DOHH2 (cell line): ENCODE data around the gene CHPF.

Experiments used
- H3F3A ChIP-seq: fragments of 200-600 bp; sonication (generic), shearing (Covaris generic); 2 replicates; pipeline ENCODE4 v1.6.0; 2016; ENCODE audit warnings: antibody characterized with exemption, mild to moderate bottlenecking; ENCODE audit not compliant: control insufficient read depth, insufficient read depth
- H3K27ac ChIP-seq: fragments of 200-600 bp; sonication (generic); 2 replicates; pipeline ENCODE4 v1.5.1; 2014; ENCODE audit warnings: low read depth, mild to moderate bottlenecking, low read length, moderate library complexity
- H3K27me3 ChIP-seq: fragments of 200-600 bp; sonication (generic); 2 replicates; pipeline ENCODE4 v1.6.1; 2014; ENCODE audit warnings: mild to moderate bottlenecking, low read length, mixed read lengths; ENCODE audit not compliant: control insufficient read depth
- H3K36me3 ChIP-seq: fragments of 200-600 bp; sonication (generic); 2 replicates; pipeline ENCODE4 v1.6.1; 2014; ENCODE audit warnings: mild to moderate bottlenecking, low read length, moderate library complexity, mixed read lengths; ENCODE audit not compliant: control insufficient read depth
- H3K4me1 ChIP-seq: fragments of 200-600 bp; sonication (generic); 2 replicates; pipeline ENCODE4 v1.6.1; 2014; ENCODE audit warnings: mild to moderate bottlenecking, low read length, mixed read lengths; ENCODE audit not compliant: control insufficient read depth
- H3K4me2 ChIP-seq: fragments of 200-600 bp; sonication (generic); 2 replicates; pipeline ENCODE4 v1.6.0; 2014; ENCODE audit warnings: mild to moderate bottlenecking, low read length, moderate library complexity
- H3K4me3 ChIP-seq: fragments of 200-600 bp; sonication (generic); 2 replicates; pipeline ENCODE4 v1.5.1; 2014; ENCODE audit warnings: mild to moderate bottlenecking, low read length, mixed read lengths
- H3K79me2 ChIP-seq: fragments of 200-600 bp; sonication (generic); 2 replicates; pipeline ENCODE4 v1.6.1; 2014; ENCODE audit warnings: mild to moderate bottlenecking, low read length, mixed read lengths; ENCODE audit not compliant: control insufficient read depth
- H3K9me2 ChIP-seq: fragments of 200-600 bp; sonication (generic); replicated peaks from 2 replicates; pipeline ENCODE4 v1.6.1; 2014; ENCODE audit warnings: mild to moderate bottlenecking, low read length, mixed read lengths; ENCODE audit not compliant: control insufficient read depth
- H3K9me3 ChIP-seq: fragments of 200-600 bp; sonication (generic); 2 replicates; pipeline ENCODE4 v1.6.1; 2014; ENCODE audit warnings: antibody characterized with exemption, low read length, mixed read lengths; ENCODE audit not compliant: control insufficient read depth, insufficient read depth
- H4K20me1 ChIP-seq: fragments of 200-600 bp; sonication (generic); 2 replicates; pipeline ENCODE4 v1.6.0; 2014; ENCODE audit warnings: low read depth, mild to moderate bottlenecking, antibody characterized with exemption, low read length, moderate library complexity; ENCODE audit not compliant: control insufficient read depth, insufficient read depth
- CTCF ChIP-seq: fragments of 200-600 bp; sonication (generic); IDR thresholded peaks from one replicate; pipeline ENCODE4 v1.5.1; 2014; ENCODE audit warnings: antibody characterized with exemption, mild to moderate bottlenecking, low read depth, low read length; ENCODE audit not compliant: poor library complexity, severe bottlenecking
- EZH2phosphoT487 ChIP-seq: fragments of 200-600 bp; sonication (generic); IDR thresholded peaks from 2 replicates; pipeline ENCODE4 v1.6.1; 2017; ENCODE audit warnings: borderline replicate concordance, mild to moderate bottlenecking, antibody characterized with exemption, low read length, moderate library complexity, mixed read lengths

Gene CHPF

DNA sequence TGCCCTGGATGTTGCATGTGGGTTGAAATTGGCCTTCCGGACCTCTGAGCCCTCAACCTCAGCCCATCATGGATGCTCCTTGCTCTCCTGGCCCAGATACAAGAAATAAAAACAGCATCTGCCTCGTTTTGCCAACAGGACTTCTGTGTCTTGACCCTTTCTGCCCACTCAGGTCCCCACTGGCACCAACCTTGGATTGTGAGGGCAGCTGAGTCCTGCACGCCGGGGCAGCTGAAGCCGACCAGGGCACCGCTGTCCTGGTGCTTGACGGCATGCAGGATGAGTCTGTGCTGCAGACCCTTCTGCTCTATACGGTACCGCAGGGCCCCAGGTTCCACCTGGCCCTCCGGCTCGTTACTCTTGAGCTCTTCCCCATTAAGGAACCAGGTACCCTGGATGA lies 23.0 kb upstream of the CHPF start:
- Histone ChIP-seq H3K79me2 (no peaks in the 10 kb centered on the region), H3K27me3 (no peaks in the 10 kb centered on the region; the same call in 1 of the 2 replicates), H3K9me2 (no peaks in the 10 kb centered on the region), H4K20me1 (no peaks in the 10 kb centered on the region), H3K4me3 (no peak overlapping the region), H3K36me3 (no peaks in the 10 kb centered on the region), H3K4me1 (no peaks in the 10 kb centered on the region), H3K4me2 (no peak overlapping the region), H3F3A (no peaks in the 10 kb centered on the region), H3K27ac (no peak overlapping the region), H3K9me3 (no peaks in the 10 kb centered on the region)
- TF ChIP-seq CTCF, result no peak
- TF ChIP-seq EZH2phosphoT487, result no peak

GRCh38 chr2:219565130-219566080 lies 21.8 kb upstream of the CHPF start:
- no peaks in the 10 kb centered on the region for H3K79me2 ChIP-seq
- H3K36me3 ChIP-seq, result no peaks in the 10 kb centered on the region
- H3K27ac ChIP-seq, result no peak overlapping the region
- no peaks in the 10 kb centered on the region for H3K27me3 ChIP-seq
- H3K4me2 ChIP-seq, result no peak overlapping the region
- H3K9me2 ChIP-seq, result no peaks in the 10 kb centered on the region
- no peaks in the 10 kb centered on the region for H3K9me3 ChIP-seq
- H3K4me1 ChIP-seq, result no peaks in the 10 kb centered on the region
- H3F3A ChIP-seq, result no peaks in the 10 kb centered on the region
- TF ChIP-seq CTCF (no peak), EZH2phosphoT487 (no peak)
- no peak overlapping the region for H3K4me3 ChIP-seq
- H4K20me1 ChIP-seq, result no peaks in the 10 kb centered on the region

DNA sequence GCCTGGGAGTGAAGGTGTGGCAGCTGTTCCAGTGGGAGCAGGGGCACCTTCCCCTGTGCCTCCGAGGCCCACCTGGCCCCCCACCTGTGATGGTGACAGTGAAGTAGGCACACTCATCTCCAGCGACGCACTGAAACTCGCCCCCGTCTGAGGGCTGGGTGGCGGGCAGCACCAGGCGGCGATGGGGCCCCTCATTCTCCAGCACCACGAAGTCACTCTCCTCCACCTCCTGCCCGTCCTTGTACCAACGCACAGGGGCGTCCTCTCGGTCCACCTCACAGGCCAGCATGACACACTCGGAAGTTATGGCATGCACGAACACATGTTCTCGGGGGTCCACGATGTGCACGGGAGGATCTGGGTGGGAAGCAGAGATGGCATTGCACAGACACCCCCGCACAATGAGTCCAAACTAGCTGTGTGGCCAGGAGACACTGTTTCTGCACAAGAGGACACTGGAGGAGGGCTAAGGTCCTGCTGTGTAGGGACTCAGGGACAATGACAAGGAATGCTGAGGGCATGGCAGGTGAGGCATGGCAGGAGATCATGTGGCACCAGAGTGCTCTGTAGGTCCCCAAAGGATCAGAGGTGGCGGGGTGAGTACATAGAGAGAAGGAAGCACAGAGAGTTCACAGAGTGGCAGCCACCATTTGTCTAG lies 19.8 kb upstream of the CHPF start:
- Histone ChIP-seq H3K9me2 (no peaks in the 10 kb centered on the region), H3K9me3 (no peaks in the 10 kb centered on the region), H4K20me1 (no peaks in the 10 kb centered on the region), H3K4me3 (no peak overlapping the region), H3K27me3 (no peaks in the 10 kb centered on the region), H3K36me3 (no peaks in the 10 kb centered on the region), H3K4me1 (no peaks in the 10 kb centered on the region), H3K79me2 (no peaks in the 10 kb centered on the region), H3K27ac (no peak overlapping the region), H3F3A (no peaks in the 10 kb centered on the region), H3K4me2 (no peak overlapping the region)
- no peak for TF ChIP-seq CTCF
- TF ChIP-seq EZH2phosphoT487, result no peak
